ENCODE results near the gene MEIKIN.

MEIKIN gene

DNA sequence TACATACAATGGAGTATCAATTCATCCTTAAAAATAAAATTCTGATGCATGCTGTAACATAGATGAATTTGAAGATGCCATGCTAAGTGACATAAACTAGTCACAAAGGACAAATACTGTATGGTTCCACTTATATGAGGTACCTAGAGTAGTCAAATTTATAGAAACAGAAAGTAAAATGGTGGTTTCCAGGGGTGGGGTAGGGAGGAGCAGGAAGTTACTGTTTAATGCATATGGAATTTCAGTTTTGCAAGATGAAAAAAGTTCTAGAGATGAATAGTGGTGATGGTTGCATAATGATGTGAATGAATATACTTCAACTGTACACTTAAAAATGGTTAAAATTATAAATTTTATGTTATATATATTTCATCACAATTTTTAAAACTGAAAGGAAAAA lies 91.3 kb downstream of the MEIKIN start:
- TF ChIP-seq FOXP2 (optimal IDR thresholded peaks at IDR 0.05; ENCODE audit: borderline replicate concordance, extremely low read depth, extremely low read length, insufficient read depth) (no peak), SIN3A (IDR thresholded peaks at IDR 0.05; ENCODE audit: borderline replicate concordance, insufficient read depth, low read length) (no peak), TAF1 (IDR thresholded peaks at IDR 0.05; ENCODE audit: borderline replicate concordance, insufficient read depth, low read length) (no peak), POLR2AphosphoS5 (IDR thresholded peaks at IDR 0.05; ENCODE audit: low read depth, low read length) (no peak)
- TF ChIP-seq, protein P1, sequence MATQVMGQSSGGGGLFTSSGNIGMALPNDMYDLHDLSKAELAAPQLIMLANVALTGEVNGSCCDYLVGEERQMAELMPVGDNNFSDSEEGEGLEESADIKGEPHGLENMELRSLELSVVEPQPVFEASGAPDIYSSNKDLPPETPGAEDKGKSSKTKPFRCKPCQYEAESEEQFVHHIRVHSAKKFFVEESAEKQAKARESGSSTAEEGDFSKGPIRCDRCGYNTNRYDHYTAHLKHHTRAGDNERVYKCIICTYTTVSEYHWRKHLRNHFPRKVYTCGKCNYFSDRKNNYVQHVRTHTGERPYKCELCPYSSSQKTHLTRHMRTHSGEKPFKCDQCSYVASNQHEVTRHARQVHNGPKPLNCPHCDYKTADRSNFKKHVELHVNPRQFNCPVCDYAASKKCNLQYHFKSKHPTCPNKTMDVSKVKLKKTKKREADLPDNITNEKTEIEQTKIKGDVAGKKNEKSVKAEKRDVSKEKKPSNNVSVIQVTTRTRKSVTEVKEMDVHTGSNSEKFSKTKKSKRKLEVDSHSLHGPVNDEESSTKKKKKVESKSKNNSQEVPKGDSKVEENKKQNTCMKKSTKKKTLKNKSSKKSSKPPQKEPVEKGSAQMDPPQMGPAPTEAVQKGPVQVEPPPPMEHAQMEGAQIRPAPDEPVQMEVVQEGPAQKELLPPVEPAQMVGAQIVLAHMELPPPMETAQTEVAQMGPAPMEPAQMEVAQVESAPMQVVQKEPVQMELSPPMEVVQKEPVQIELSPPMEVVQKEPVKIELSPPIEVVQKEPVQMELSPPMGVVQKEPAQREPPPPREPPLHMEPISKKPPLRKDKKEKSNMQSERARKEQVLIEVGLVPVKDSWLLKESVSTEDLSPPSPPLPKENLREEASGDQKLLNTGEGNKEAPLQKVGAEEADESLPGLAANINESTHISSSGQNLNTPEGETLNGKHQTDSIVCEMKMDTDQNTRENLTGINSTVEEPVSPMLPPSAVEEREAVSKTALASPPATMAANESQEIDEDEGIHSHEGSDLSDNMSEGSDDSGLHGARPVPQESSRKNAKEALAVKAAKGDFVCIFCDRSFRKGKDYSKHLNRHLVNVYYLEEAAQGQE (IDR thresholded peaks at IDR 0.05; ENCODE audit: insufficient read depth in 1 of 2, low read depth in 2 of 2, low read length in 2 of 2), result no peak

DNA sequence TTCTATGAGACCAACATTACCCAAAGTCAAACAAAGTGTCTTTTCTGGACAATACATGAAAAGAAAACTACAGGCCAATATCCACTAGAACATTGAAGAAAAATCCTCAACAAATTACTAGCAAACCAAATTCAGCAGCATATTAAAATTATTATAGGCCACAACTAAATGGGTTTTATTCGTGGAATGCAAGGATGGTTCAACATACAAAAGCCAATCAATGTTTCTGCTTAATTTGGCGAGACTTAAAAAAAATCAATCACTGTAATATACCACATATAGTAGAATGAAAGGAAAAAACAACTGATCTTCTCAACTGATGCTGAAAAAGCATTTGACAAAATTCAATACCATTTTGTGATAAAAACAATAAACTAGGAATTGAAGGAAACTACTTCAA lies 96.8 kb downstream of the MEIKIN start:
- no peak for TF ChIP-seq POLR2AphosphoS5 (IDR thresholded peaks at IDR 0.05; ENCODE audit: low read depth, low read length)
- TF ChIP-seq SIN3A (IDR thresholded peaks at IDR 0.05; ENCODE audit: borderline replicate concordance, insufficient read depth, low read length), result no peak
- TF ChIP-seq, protein P1 (IDR thresholded peaks at IDR 0.05; ENCODE audit: insufficient read depth in 1 of 2, low read depth in 2 of 2, low read length in 2 of 2), result no peak
- TF ChIP-seq TAF1 (IDR thresholded peaks at IDR 0.05; ENCODE audit: borderline replicate concordance, insufficient read depth, low read length), result no peak
- no peak for TF ChIP-seq FOXP2 (optimal IDR thresholded peaks at IDR 0.05; ENCODE audit: borderline replicate concordance, extremely low read depth, extremely low read length, insufficient read depth)

DNA sequence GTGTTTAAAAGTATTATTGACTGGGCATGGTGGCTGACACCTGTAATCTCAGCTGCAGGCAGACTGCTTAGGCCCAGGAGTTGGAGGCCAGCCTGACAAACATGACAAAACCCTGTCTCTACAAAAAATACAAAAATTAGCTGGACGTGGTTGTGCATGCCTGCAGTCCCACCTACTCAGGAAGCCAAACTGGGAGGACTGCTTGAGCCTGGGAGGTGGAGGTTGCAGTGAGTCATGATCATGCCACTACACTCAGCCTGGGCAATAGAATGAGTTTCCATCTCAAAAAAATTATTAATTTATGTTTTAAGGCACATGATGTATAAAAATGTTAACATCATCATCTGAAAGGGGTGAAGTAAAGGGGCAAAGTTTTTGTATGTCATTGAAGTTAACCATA lies 98.9 kb downstream of the MEIKIN start:
- TF ChIP-seq POLR2AphosphoS5 (IDR thresholded peaks at IDR 0.05; ENCODE audit: low read depth, low read length), result no peak
- TF ChIP-seq, protein P1 (IDR thresholded peaks at IDR 0.05; ENCODE audit: insufficient read depth in 1 of 2, low read depth in 2 of 2, low read length in 2 of 2), result no peak
- TF ChIP-seq SIN3A (IDR thresholded peaks at IDR 0.05; ENCODE audit: borderline replicate concordance, insufficient read depth, low read length), result no peak
- TF ChIP-seq TAF1 (IDR thresholded peaks at IDR 0.05; ENCODE audit: borderline replicate concordance, insufficient read depth, low read length), result no peak
- TF ChIP-seq FOXP2 (optimal IDR thresholded peaks at IDR 0.05; ENCODE audit: borderline replicate concordance, extremely low read depth, extremely low read length, insufficient read depth), result no peak

DNA sequence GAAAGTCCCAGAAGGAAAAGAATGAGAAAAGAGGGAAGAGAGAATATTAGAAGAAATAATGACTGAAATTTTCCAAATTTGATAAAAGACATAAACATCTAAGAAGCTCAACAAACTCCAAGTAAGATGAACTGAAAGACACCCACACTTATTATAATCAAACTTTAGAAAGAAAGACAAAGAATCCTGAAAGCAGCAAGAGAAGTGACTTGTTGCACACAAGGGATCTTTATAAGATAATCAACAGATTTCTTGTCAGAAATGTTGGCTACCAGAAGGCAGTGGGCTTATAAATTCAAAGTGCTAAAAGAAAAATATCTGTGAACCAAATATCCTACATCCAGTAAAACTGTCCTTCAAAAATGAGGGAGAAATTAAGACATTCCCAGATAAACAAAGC lies 99.6 kb downstream of the MEIKIN start:
- TF ChIP-seq SIN3A (IDR thresholded peaks at IDR 0.05; ENCODE audit: borderline replicate concordance, insufficient read depth, low read length) (no peak), TAF1 (IDR thresholded peaks at IDR 0.05; ENCODE audit: borderline replicate concordance, insufficient read depth, low read length) (no peak), POLR2AphosphoS5 (IDR thresholded peaks at IDR 0.05; ENCODE audit: low read depth, low read length) (no peak), FOXP2 (optimal IDR thresholded peaks at IDR 0.05; ENCODE audit: borderline replicate concordance, extremely low read depth, extremely low read length, insufficient read depth) (no peak)
- TF ChIP-seq, protein P1 (IDR thresholded peaks at IDR 0.05; ENCODE audit: insufficient read depth in 1 of 2, low read depth in 2 of 2, low read length in 2 of 2), result no peak
